GM12878 (cell line): ENCODE results near the gene TRA2B. TPM values are rescaled to one million over a fixed set of nuclear protein-coding genes. Genes with fewer than 3 reads are reported as not detected.

Source experiments
- BCL11A ChIP-seq: IDR thresholded peaks from 2 replicates; pipeline ENCODE4 v1.6.1; 2011; ENCODE audit warnings: low read depth, low read length
- EGR1 ChIP-seq, 2 experiments: IDR thresholded peaks; 1 replicate in 1 of 2; 2 replicates in 1 of 2; pipeline ENCODE4 v1.6.1; 2011 to 2012; ENCODE audit warnings: low read depth in 2 of 2, low read length in 2 of 2, borderline replicate concordance in 1 of 2, mild to moderate bottlenecking in 1 of 2, moderate library complexity in 1 of 2
- EP300 ChIP-seq, 2 experiments: fragments of 150-350 bp in 1 of 2; IDR thresholded peaks; 2 replicates each; pipeline ENCODE4 v1.6.1; 2011 to 2012; ENCODE audit warnings: low read depth in 2 of 2, low read length in 2 of 2, borderline replicate concordance in 1 of 2, improper control_type of control experiment in 1 of 2, inconsistent platforms in 1 of 2; ENCODE audit not compliant: control insufficient read depth in 1 of 2
- HDGF ChIP-seq: fragments of 450-650 bp; IDR thresholded peaks from 2 replicates; pipeline ENCODE4 v1.6.1; 2016; ENCODE audit warnings: antibody characterized with exemption
- HSF1 ChIP-seq: fragments of 150-350 bp; IDR thresholded peaks from 2 replicates; pipeline ENCODE4 v1.6.1; 2014; ENCODE audit warnings: mild to moderate bottlenecking, low read depth, low read length
- MAX ChIP-seq: IDR thresholded peaks from 2 replicates; pipeline ENCODE4 v1.6.1; 2012; ENCODE audit warnings: low read depth, low read length, improper control_type of control experiment
- MEF2B ChIP-seq: fragments of 450-650 bp; IDR thresholded peaks from 2 replicates; pipeline ENCODE4 v1.6.1; 2018; ENCODE audit warnings: mild to moderate bottlenecking, moderate library complexity; ENCODE audit not compliant: partially characterized antibody, poor library complexity, severe bottlenecking
- MLLT1 ChIP-seq: fragments of 450-650 bp; IDR thresholded peaks from 2 replicates; pipeline ENCODE4 v1.6.1; 2016; ENCODE audit warnings: mild to moderate bottlenecking
- MXI1 ChIP-seq: fragments of 150-350 bp; IDR thresholded peaks from 2 replicates; pipeline ENCODE4 v1.6.1; 2011; ENCODE audit warnings: low read depth, mild to moderate bottlenecking, inconsistent platforms, low read length, improper control_type of control experiment
- NFYA ChIP-seq: IDR thresholded peaks from 2 replicates; pipeline ENCODE4 v1.6.1; 2011; ENCODE audit warnings: low read depth, mild to moderate bottlenecking, low read length, improper control_type of control experiment, borderline replicate concordance
- PAX5 ChIP-seq: IDR thresholded peaks from 2 replicates; pipeline ENCODE4 v1.6.1; 2011; ENCODE audit warnings: low read depth, low read length, borderline replicate concordance
- PBX3 ChIP-seq: IDR thresholded peaks from 2 replicates; pipeline ENCODE4 v1.6.1; 2011; ENCODE audit warnings: mild to moderate bottlenecking, low read depth, low read length, moderate library complexity; ENCODE audit not compliant: insufficient replicate concordance
- POLR2AphosphoS2 ChIP-seq: IDR thresholded peaks from 2 replicates; pipeline ENCODE4 v1.6.1; 2011; ENCODE audit warnings: low read depth, mild to moderate bottlenecking, low read length, improper control_type of control experiment, moderate library complexity
- REST ChIP-seq: IDR thresholded peaks from 2 replicates; pipeline ENCODE4 v1.6.1; 2012; ENCODE audit warnings: mild to moderate bottlenecking, low read depth, low read length
- SMC3 ChIP-seq: IDR thresholded peaks from 2 replicates; pipeline ENCODE4 v1.6.1; 2011; ENCODE audit warnings: low read length, improper control_type of control experiment, borderline replicate concordance
- SP1 ChIP-seq: IDR thresholded peaks from one replicate; pipeline ENCODE4 v1.6.1; 2011; ENCODE audit warnings: low read depth, low read length
- TAF1 ChIP-seq: IDR thresholded peaks from 2 replicates; pipeline ENCODE4 v1.6.1; 2011; ENCODE audit warnings: mild to moderate bottlenecking, low read depth, low read length, borderline replicate concordance
- ZNF217 ChIP-seq: fragments of 450-650 bp; IDR thresholded peaks from 2 replicates; pipeline ENCODE4 v1.6.1; 2017; ENCODE audit warnings: antibody characterized with exemption, mild to moderate bottlenecking
- polyA plus RNA-seq, 11 experiments: library from polyadenylated mRNA; depleted of rRNA in 4 of 11; unstranded in 6 of 11; stranded (reverse) in 5 of 11; fragments of >200 nt; fragmentation: Nextera tagmentation in 4 of 11; fragmentation: Illumina TruSeq in 1 of 11; extraction: Ambion mirVana in 4 of 11; extraction: Trizol in 1 of 11; gene quantifications; 1 replicate in 1 of 11; 2 replicates in 10 of 11; pipeline versions ENCODE4 v1.2.1 to v1.2.3, GENCODE V29; 2011 to 2016; ENCODE audit warnings: inconsistent platforms in 2 of 11, missing spikeins in 2 of 11, low read depth in 1 of 11
- total RNA-seq, 4 experiments: library from RNA; depleted of rRNA in 3 of 4; stranded (reverse); fragments of >200 nt in 3 of 4; fragmentation: Illumina TruSeq in 1 of 4; extraction: Trizol in 1 of 4; gene quantifications; 2 replicates each; pipeline versions ENCODE4 v1.2.1 to v1.2.3, GENCODE V29; 2013 to 2021

Gene TRA2B
- total and polyA plus RNA-seq, 10 of the 15 experiments (the other 5 are each of a cell fraction or from before 2014, with no cell fraction given) = 130 to 317 (median 278) TPM

GRCh38 chr3:185937689-185938374, at the start of gene TRA2B (continued):
- TF ChIP-seq HSF1 (peak; percentile 96), EGR1 (IDR thresholded peaks at IDR 0.05; ENCODE audit: borderline replicate concordance in 1 of 2, low read depth in 2 of 2, low read length in 2 of 2) (peak; percentile 38 to 98), MXI1 (peak; percentile 52), POLR2AphosphoS2 (peak; percentile 98), SP1 (no peak), SMC3 (no peak), EP300 (IDR thresholded peaks at IDR 0.05; ENCODE audit: borderline replicate concordance in 1 of 2, control insufficient read depth in 1 of 2, low read depth in 2 of 2, low read length in 2 of 2) (no peak; a peak in 2 of 4 replicates), MEF2B (peak; percentile 26), PBX3 (peak; percentile 14), ZNF217 (no peak), MAX (peak; percentile 60), TAF1 (peak; percentile 99), MLLT1 (peak; percentile 92), REST (peak; percentile 62), BCL11A (peak; percentile 11; the same call in 1 of the 2 replicates), HDGF (peak; percentile 74; the same call in 1 of the 2 replicates), NFYA (no peak), PAX5 (peak; percentile 29; the same call in 1 of the 2 replicates)
